Choroid plexus epithelial cell (primary cell): ENCODE results near the gene GPHB5.

Source experiments
- DNase-seq: peaks from one replicate; pipeline ENCODE4 v3.0.0-alpha.2; 2010; ENCODE audit warnings: low read depth
- H3K4me3 ChIP-seq: 2 replicates; pipeline ENCODE4 v1.5.1; 2011; ENCODE audit warnings: low read depth, mild to moderate bottlenecking, control low read depth, low read length, moderate library complexity
- TF ChIP-seq, protein P1 (sequence below): conservative IDR thresholded peaks from 2 replicates; pipeline ENCODE4 v1.5.1; 2011; ENCODE audit warnings: low read depth, mild to moderate bottlenecking, control low read depth, inconsistent platforms, low read length, moderate library complexity

The GPHB5 gene

GRCh38 chr14:63343878-63344277, 25.1 kb upstream of the GPHB5 start:
- TF ChIP-seq, protein P1, sequence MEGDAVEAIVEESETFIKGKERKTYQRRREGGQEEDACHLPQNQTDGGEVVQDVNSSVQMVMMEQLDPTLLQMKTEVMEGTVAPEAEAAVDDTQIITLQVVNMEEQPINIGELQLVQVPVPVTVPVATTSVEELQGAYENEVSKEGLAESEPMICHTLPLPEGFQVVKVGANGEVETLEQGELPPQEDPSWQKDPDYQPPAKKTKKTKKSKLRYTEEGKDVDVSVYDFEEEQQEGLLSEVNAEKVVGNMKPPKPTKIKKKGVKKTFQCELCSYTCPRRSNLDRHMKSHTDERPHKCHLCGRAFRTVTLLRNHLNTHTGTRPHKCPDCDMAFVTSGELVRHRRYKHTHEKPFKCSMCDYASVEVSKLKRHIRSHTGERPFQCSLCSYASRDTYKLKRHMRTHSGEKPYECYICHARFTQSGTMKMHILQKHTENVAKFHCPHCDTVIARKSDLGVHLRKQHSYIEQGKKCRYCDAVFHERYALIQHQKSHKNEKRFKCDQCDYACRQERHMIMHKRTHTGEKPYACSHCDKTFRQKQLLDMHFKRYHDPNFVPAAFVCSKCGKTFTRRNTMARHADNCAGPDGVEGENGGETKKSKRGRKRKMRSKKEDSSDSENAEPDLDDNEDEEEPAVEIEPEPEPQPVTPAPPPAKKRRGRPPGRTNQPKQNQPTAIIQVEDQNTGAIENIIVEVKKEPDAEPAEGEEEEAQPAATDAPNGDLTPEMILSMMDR, result no peak
- no peak overlapping the region for H3K4me3 ChIP-seq
- peak; percentile 50 for DNase-seq

GRCh38 chr14:63342371-63342770, 23.6 kb upstream of the GPHB5 start:
- peak; percentile 32 for DNase-seq
- TF ChIP-seq, protein P1, result no peak

GRCh38 chr14:63328787-63329737, 10.3 kb upstream of the GPHB5 start:
- TF ChIP-seq, protein P1, result no peak
- H3K4me3 ChIP-seq, result no peak overlapping the region
- no peak for DNase-seq

More at GRCh38 chr14:63342371-63342770, 23.6 kb upstream of the GPHB5 start:
- no peak overlapping the region for H3K4me3 ChIP-seq

GRCh38 chr14:63326840-63327239, 8.1 kb upstream of the GPHB5 start:
- TF ChIP-seq, protein P1, result no peak

DNA sequence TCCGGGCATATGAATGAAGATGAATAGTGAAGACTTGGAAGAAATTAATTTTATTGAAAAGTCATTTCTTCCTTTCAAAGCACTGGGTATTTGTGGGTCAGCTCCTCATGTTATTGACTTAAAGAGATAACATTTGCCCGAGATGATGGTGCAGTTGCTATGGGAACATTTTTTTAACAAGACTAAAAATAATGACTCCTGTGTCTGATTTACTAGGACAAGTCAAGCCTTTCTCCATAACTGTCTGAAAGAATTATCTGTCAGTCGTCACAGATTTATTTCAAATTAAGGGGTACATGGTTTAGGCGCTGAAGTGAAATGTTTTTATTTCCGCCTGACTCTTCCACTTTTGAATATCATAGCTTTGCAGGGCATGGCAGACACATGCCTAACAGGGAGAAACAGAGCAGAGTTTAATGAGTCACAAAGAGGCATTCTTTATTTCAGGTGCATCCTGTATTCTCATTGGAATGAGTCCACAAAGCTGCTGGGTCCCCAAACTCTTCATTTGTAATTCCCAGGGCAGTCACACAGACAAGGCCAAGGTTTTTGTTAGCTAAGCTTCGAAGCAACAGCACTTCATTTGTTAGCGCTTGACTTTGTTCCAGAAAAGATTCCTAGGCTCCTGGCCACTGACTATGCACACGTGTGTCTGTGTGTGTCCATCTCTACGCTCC, 4.3 kb upstream of the GPHB5 start:
- TF ChIP-seq, protein P1, result no peak
- DNase-seq, result no peak
- no peak overlapping the region for H3K4me3 ChIP-seq

More at GRCh38 chr14:63326840-63327239, 8.1 kb upstream of the GPHB5 start:
- H3K4me3 ChIP-seq, result no peak overlapping the region
- DNase-seq, result no peak

DNA sequence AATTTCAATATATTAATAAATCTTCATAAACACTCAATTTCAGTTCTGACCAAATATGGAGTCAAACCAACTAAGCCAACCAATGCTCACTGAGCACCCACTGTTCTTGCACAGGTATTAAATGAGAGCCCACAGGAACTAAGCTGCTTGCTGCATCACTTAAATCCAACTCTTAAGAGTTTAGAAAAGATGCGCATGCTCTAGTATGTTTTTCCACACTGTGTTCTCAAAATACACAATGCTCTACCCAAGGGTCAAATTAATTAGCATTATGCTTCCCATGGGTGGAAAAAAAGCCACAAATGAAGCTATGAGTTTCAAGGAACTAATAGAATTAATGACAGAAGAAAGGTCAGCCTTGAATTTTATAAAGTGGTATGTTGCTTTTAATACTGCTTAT, 3.7 kb upstream of the GPHB5 start:
- DNase-seq, result no peak
- H3K4me3 ChIP-seq, result no peak overlapping the region
- TF ChIP-seq, protein P1, result no peak
